ENCODE measurements around the gene TNFAIP6.

GRCh38 chr2:151422917-151423439 is 65.6 kb downstream of the TNFAIP6 start:
- TF ChIP-seq, protein P1, sequence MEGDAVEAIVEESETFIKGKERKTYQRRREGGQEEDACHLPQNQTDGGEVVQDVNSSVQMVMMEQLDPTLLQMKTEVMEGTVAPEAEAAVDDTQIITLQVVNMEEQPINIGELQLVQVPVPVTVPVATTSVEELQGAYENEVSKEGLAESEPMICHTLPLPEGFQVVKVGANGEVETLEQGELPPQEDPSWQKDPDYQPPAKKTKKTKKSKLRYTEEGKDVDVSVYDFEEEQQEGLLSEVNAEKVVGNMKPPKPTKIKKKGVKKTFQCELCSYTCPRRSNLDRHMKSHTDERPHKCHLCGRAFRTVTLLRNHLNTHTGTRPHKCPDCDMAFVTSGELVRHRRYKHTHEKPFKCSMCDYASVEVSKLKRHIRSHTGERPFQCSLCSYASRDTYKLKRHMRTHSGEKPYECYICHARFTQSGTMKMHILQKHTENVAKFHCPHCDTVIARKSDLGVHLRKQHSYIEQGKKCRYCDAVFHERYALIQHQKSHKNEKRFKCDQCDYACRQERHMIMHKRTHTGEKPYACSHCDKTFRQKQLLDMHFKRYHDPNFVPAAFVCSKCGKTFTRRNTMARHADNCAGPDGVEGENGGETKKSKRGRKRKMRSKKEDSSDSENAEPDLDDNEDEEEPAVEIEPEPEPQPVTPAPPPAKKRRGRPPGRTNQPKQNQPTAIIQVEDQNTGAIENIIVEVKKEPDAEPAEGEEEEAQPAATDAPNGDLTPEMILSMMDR (IDR thresholded peaks at IDR 0.05; ENCODE audit: low read length) = no peak
- TF ChIP-seq EZH2 (optimal IDR thresholded peaks at IDR 0.05; ENCODE audit: low read depth, low read length) = no peak

Measured in MM.1S (cell line).